GM18868 (cell line): ENCODE measurements around the gene PTPRM.

Experiments used
- ATAC-seq: cut with Tn5 transposase; IDR thresholded peaks from one replicate; pipeline ENCODE4 v1.9.1; 2021; ENCODE audit warnings: mild to moderate bottlenecking, moderate library complexity; ENCODE audit not compliant: unreplicated experiment

PTPRM gene

GRCh38 chr18:8337211-8337610 is 770.1 kb downstream of the PTPRM start:
- no peak for ATAC-seq

GRCh38 chr18:8339210-8339609 is 772.1 kb downstream of the PTPRM start:
- no peak for ATAC-seq

DNA sequence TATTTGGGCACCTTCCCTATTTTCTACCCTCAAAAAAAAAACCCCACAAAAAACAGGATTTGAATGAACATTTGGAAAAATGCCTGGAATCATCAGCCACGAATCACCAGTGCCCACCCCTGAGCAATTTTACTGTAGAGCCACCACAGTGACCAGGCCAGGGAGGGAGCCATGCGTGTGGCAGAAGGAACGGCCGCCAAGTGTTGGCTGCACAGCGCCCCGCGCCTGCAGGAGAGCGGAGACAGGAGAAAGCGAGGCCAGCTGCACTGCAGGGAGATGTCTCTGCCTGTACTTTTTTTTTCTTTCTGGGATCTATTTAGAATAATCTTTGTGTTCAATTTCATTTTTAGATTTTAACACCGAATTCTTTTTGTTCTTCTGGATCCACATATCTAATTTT is 772.8 kb downstream of the PTPRM start:
- ATAC-seq: no peak

DNA sequence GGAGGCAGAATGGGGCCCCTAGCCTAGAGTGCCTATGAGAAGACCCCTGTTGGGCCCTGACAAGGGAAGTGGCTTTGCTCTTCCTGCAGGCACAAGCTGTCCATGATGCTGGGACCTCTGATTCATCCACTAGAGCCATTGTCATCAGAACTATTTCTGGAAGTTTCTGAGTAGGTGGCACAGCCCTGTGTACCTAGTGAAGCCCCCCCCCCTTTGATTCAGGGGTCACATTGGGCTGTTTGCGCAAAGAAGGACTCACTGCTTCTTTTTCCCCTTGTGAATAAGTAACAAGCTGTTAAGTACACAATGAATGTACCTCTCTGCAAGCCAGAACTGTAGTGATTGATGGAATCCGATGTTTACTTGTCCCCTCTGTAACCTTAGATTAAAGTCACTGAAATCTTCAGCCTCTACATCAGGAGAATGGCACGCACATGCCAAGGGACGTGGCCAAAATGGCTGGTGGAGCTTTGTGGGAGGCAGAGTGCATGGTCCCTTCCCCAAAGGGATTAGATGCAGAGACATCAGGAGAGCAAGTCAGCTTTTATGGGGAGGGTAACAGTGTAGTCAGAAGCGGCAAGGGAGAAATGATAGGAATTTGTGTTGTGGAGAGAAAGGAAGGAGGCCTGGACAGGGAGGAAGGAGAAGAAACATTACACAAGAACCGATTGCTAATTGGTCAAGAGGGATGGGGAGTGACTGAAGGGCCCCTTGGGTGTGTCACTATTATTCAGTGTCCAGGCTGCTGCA is 774.5 kb downstream of the PTPRM start:
- ATAC-seq: no peak

DNA sequence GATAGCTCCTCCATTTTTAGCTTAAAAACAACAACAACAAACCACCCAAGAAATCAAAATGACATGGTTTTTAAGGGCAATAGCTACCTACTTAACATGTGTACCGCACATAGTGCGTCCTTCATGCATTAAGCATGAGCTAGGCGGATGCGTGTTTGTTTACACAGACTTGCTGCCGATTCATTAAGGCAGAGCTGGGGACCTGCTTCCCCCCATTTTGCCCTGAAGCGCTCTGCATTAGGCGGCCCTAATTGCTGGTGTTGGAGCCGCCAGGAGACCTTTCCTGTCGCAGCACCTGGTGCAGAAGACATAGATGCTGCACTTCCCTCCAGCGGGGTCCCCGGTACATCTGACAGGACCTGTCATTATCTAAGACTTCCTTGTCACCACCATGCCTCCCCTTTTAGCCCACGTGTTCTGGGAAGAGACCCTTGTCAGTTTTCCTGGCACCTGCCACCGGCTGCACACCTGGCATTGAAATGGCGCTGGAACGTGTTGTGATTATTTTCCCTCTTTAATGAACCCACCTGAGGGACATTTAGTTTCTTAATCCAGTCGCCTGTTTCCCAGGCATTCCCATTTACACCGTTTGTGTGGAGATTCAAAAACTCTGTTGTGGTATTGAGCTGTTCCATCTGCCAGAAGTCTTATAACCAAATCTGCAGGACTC is 781.1 kb downstream of the PTPRM start:
- ATAC-seq: no peak

DNA sequence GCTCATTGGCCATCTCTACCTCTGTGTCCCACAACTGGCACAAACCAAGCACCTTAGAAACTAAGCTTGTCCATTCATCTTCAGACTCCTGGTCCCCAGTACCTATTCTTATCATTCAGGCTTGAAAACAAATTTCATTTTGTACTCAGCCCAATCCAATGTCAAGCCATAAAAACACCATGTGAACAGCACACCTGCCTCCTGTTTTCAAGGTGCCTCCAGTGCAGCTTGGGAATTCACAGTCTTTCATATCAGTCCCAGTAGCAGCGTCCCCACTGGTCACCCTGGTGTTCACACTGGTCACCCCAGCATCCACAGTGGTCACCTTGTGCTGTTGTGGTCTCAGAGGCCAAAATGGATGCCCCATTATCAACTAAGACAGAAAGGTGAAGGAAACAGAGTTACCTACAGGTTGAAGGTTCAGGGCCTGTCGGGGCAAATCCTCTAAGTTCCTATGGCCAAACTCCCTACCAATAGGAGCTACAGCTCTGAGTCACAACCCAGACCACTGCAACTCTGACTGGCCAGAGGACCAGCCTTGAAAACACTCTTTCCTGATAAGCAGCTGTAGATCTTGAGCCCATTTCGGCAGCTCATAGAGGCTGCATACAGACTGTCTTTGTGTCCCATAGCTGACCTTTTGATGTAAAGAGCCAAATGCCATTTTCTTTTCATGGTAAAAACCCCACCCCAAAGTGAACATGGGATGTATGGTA is 782.6 kb downstream of the PTPRM start:
- ATAC-seq: no peak

DNA sequence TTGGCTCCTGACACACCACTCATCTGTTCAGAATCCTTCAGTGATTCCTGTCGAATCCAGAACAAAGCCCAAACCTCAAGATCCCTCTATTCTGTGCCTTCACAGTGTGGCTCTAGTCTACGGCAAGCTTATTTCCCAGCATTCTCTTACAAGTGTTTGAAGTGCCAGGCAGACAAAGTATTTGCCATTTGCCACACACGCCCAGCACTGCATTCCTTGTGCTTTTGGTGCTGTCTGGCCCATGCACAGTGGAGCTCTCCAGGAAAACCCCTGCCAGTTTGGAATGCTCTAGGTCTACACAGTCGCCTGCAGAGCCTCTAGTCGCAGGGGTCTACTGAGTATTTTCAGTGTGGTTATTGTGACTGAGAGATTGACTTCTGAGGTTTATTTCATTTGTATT is 783.5 kb downstream of the PTPRM start:
- no peak for ATAC-seq

DNA sequence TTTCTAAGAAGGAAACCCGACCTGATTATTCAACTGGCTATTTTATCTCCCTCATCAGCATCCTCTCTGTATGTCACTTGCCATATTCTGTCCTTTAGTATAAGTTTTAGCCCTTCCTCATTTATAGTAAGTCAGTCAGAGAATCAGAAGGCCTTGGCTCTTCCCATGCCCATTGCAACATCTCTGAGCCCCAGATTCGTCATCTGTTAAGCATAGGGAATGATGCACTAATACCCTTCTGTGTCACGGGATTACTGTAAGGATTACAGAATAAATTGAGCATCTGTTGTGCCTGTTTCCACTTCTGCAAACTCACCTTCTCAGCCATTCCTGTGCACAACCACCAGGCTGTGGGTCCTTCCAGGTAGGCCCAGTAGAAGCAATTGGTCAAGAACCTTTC is 784.0 kb downstream of the PTPRM start:
- no peak for ATAC-seq

GRCh38 chr18:8354304-8354703 is 787.2 kb downstream of the PTPRM start:
- no peak for ATAC-seq

- ATAC-seq: no peak
These were observed 788.9 kb downstream of the PTPRM start for GRCh38 chr18:8356001-8356400.

GRCh38 chr18:8357320-8357719 is 790.2 kb downstream of the PTPRM start:
- ATAC-seq: no peak

- ATAC-seq: no peak
These were observed 791.1 kb downstream of the PTPRM start for GRCh38 chr18:8358033-8358765.

DNA sequence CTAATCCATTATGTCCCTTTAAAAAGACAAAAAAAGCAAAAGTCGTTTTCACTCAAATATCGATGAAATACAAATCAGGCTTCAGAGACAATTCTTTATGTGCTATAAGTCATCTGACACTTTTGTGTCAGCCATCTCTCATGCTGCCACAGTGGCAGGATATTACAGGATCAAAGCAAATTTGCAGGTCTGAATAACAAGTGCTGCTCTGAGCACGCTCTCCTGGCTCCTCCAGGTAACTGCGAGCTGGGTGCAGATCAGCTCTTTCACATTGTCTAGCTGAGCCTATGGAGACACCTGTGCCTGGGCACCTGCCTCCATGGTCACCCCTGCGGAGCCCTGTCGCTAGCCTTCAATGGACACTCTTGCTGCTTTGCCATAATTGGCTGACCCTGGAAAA is 792.0 kb downstream of the PTPRM start:
- ATAC-seq: no peak

DNA sequence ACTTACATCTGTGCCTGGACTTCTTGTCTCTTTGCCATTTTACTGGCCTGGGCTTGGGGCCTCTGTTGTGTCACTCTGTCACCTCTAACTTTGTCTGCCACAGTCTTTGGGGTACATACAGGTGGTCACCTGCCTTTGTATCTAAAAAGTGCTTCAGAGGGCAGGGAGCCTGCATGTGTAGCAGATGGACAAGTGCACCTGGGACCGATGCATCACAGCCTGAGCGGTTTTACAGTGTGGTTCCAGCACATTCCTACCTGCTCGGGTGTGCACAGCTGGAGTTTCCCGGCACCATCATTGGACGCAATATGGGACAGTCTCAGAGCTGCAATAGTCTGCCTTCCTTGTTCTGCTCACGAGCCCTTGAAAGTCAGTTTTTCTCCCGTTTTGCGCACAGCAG is 792.4 kb downstream of the PTPRM start:
- ATAC-seq: no peak

GRCh38 chr18:8361941-8362471 is 794.9 kb downstream of the PTPRM start:
- ATAC-seq: no peak

- no peak for ATAC-seq
These were observed 795.7 kb downstream of the PTPRM start for GRCh38 chr18:8362863-8363262.

- ATAC-seq: no peak
These were observed 797.3 kb downstream of the PTPRM start for GRCh38 chr18:8364385-8364784.

- no peak for ATAC-seq
These were observed 797.9 kb downstream of the PTPRM start for GRCh38 chr18:8365006-8365405.

- ATAC-seq: no peak
These were observed 798.4 kb downstream of the PTPRM start for GRCh38 chr18:8365528-8365927.

GRCh38 chr18:8366070-8366469 is 799.0 kb downstream of the PTPRM start:
- no peak for ATAC-seq

DNA sequence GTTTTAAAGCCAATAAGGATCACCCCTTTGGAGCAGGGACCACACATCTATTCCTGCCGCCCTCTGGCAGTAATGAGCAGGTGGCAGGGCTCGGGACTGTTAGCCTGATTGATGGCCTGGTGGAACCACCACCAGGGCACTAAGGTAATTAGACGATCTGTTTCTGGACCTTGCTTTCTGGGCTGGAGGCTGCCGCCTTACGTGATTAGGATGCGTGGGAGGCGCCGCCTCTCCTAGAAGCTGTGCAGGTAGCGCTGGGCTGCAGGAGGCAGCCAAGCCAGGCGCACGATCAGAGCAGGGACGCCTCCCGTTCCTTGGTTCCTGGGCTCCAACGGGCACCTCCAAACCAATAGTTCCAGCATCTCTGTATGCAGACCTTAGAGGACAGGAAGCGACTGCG is 799.5 kb downstream of the PTPRM start:
- ATAC-seq: no peak
